VCaP (cell line): ENCODE measurements around the gene SLC27A6.
"Not testable (repeated sequence)": the region's sequence is repeated elsewhere in the genome, so short reads cannot be mapped to it uniquely, and the experiment has no call there.

ENCODE experiments used
- H3K27ac ChIP-seq: fragments of 450-650 bp; 2 replicates; pipeline ENCODE4 v1.5.1; 2017
- TF ChIP-seq, protein P1 (sequence below): fragments of 450-650 bp; conservative IDR thresholded peaks from 2 replicates; pipeline ENCODE4 v1.5.1; 2017; ENCODE audit warnings: mild to moderate bottlenecking, moderate library complexity

SLC27A6 gene

DNA sequence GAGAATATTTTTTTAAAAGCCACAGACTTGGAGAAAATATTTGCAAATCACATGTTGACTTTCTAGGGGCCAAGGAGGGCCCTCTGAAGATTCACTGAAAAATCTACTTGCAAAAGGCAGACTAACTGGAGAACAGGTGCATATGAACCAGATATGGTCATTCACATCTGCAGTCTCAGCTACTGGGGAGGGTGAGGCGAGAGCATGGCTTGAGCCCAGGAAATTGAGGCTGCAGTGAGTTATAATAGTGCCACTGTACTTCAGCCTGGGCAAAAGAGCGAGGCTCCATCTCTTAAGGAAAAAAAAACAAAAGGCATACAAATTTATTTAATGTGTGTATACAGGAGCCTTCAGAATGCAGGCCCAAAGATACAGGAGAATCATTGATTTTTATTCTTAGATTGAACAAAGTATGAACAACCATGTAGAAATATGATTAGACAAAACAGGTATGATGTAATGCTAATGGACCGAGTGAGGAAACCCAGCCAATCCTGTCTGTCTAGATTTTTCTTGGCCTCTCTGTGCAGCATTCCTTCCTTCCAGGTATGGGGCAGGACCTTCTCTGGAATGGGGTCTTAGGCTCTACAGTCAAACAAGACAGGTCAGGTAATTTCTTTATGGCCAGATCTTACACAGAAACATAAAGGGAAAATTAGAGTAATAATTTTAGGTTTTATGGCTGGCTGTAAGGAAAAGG is 15.3 kb upstream of the SLC27A6 start:
- H3K27ac ChIP-seq: no peak overlapping the region
- TF ChIP-seq, protein P1, sequence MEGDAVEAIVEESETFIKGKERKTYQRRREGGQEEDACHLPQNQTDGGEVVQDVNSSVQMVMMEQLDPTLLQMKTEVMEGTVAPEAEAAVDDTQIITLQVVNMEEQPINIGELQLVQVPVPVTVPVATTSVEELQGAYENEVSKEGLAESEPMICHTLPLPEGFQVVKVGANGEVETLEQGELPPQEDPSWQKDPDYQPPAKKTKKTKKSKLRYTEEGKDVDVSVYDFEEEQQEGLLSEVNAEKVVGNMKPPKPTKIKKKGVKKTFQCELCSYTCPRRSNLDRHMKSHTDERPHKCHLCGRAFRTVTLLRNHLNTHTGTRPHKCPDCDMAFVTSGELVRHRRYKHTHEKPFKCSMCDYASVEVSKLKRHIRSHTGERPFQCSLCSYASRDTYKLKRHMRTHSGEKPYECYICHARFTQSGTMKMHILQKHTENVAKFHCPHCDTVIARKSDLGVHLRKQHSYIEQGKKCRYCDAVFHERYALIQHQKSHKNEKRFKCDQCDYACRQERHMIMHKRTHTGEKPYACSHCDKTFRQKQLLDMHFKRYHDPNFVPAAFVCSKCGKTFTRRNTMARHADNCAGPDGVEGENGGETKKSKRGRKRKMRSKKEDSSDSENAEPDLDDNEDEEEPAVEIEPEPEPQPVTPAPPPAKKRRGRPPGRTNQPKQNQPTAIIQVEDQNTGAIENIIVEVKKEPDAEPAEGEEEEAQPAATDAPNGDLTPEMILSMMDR: no peak

DNA sequence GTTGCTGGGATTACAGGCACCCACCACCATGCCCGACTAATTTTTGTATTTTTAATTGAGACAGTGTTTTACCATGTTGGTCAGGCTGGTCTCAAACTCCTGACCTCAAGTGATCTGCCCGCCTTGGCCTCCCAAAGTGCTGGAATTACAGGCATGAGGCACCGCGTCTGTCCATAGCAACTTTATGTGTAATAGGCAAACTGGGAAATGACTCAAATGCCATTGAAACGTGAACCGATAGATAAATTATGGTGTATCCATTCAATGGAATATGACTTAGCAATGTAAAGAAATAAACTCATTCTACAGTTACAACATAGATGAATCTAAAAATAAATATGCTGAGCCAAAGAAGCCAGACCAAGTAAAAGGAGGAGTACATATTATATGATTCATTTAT is 14.0 kb upstream of the SLC27A6 start:
- H3K27ac ChIP-seq: not testable (repeated sequence)

DNA sequence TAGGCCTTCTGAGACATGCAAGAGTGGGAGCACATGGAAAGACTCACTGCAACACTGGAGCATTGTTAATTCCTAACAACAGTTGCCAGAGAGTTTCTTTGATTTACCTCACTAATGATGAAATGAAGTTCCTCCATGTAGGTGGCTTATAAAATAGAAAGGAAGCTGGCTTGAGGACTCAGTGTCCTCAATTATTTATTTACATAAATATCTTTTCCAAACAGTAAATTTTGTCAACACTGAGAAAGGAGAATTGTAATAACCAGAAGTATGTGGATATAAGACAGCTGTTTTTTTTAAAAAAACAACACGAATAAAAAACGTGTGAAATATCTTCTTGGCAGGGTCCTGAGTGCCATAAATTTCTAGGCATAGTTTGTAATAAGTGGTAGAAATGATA is 9.1 kb upstream of the SLC27A6 start:
- TF ChIP-seq, protein P1: no peak
- H3K27ac ChIP-seq: peak overlapping the region; percentile 28; the same call in 1 of the 2 replicates

DNA sequence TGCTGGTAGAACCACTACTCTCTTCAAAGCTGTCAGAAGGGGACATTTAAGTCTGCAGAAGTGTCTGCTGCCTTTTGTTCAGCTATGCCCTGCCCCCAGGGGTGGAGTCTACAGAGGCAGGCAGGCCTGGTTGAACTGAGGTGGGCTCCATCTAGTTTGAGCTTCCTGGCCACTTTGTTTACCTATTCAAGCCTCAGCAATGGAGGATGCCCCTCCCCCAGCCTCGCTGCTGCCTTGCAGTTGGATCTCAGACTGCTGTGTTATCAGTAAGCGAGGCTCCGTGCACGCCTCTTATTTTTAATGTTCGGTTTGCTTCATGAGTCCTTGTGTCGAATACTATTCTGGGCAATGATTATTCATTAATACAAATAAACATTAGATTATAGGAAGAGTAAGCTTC is 3.1 kb upstream of the SLC27A6 start:
- TF ChIP-seq, protein P1: no peak
- H3K27ac ChIP-seq: no peak overlapping the region

DNA sequence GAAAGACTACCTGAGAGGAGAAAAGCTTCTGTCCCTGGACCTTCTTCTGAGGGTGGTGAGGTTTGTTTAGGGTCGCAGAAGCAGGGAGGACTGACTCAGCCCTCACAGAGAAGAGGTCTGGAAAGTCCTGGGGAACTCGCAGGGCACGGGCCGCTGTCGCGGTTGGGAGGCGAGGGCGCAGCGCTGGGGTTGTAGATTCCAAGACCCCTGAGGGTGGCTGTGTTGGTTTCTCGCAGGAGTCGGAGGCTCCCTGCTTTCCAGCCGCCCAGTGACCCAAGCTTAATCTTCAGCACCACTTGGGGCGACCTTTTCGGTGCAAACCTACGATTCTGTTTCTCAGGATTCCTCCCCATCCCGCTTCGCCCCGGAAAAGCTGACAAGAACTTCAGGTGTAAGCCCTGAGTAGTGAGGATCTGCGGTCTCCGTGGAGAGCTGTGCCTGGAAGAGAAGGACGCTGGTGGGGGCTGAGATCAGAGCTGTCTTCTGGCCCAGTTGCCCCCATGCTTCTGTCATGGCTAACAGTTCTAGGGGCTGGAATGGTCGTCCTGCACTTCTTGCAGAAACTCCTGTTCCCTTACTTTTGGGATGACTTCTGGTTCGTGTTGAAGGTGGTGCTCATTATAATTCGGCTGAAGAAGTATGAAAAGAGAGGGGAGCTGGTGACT is 482 bp downstream of the SLC27A6 start:
- peak overlapping the region; percentile 59; the same call in 1 of the 2 replicates for H3K27ac ChIP-seq
- TF ChIP-seq, protein P1: no peak

DNA sequence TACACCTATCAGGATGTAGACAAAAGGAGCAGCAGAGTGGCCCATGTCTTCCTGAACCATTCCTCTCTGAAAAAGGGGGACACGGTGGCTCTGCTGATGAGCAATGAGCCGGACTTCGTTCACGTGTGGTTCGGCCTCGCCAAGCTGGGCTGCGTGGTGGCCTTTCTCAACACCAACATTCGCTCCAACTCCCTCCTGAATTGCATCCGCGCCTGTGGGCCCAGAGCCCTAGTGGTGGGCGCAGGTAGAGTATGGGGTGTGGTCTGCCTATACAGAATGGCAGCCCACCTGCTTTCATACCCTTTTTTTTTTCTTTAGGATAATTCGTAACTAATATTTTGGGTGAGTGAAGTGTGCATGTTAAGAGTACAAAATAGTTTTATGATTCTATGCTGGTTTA is 1.1 kb downstream of the SLC27A6 start:
- no peak overlapping the region for H3K27ac ChIP-seq
- TF ChIP-seq, protein P1: no peak

DNA sequence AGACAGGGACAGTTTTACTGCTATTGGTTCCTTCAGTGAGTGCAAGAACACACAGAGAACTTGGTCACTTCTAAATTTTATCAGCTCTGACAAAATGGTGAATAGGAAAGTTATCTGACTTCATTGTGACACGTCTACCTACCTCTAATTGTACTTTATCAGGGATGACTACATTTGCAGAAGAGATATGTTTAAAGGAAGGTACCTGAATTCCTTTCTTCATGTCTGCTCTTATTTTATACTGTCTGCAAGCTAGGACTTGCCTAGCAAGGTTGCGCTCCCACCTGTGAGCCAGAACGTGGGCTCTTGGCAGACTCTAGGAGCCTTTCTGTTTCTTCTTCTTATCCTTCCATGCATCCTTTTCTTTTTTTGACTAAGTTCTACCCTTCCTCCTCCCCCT is 1.6 kb downstream of the SLC27A6 start:
- no peak overlapping the region for H3K27ac ChIP-seq
- TF ChIP-seq, protein P1: no peak

DNA sequence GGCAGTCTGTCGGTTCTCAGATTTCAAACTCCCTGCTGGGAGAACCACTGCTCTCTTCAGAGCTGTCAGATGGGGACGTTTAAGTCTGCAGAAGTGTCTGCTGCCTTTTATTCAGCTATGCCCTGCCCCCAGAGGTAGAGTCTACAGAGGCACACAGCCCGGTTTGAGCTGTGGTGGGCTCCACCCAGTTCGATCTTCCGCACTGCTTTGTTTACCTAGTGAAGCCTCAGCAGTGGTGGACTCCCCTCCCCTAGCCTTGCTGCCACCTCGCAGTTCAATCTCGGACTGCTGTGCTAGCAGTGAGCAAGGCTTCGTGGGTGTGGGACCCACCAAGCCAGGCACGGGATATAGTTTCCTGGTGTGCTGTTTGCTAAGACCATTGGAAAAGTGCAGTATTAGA is 8.0 kb downstream of the SLC27A6 start:
- H3K27ac ChIP-seq: peak overlapping the region; percentile 88
- TF ChIP-seq, protein P1: no peak
